ENCODE results near the gene ZNF507. TPM values are rescaled to one million over a fixed set of nuclear protein-coding genes. Genes with fewer than 3 reads are reported as not detected.
A peak's percentile ranks its signal among the peaks of the same experiment; 100 is the strongest.

ZNF507 gene
- total RNA-seq, 1 donor from 2014 or later = 22.4 TPM

DNA sequence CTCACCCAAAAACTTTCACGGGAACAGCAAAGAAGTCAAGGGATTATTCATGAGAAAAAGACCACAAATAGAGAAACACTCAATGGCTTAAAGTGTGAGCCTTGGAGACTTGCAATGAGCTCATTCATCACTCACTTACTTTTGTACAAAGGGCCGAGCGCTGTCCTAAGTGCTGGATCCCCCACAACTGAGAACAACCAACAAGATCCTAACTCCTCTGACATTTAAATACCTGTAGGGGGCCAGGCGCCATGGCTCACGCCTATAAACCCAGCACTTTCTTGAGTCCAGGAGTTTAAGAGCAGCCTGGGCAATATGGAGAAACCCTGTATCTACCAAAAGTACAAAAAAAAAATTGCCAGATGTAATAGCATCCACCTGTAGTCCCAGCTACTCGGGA lies 29.4 kb upstream of the ZNF507 start:
- DNase-seq (ENCODE audit: low spot score) = peak; percentile 56
- H3F3A ChIP-seq (ENCODE audit: low read depth) = no peaks in the 10 kb centered on the region
- no peaks in the 10 kb centered on the region for H3K79me2 ChIP-seq (ENCODE audit: low read depth)
- H3K27me3 ChIP-seq = no peaks in the 10 kb centered on the region
- Mint-ChIP-seq H3K36me3 (no peaks in the 10 kb centered on the region), H3K4me1 (peaks cover 44% of the 10 kb centered on the region), H3K4me3 (no peak overlapping the region), H3K27ac (no peak overlapping the region), H3K27me3 (ENCODE audit: insufficient read depth, low read depth) (peaks cover 7% of the 10 kb centered on the region), H3K9me3 (no peaks in the 10 kb centered on the region)
- H3K9me3 ChIP-seq (ENCODE audit: low read depth) = no peaks in the 10 kb centered on the region
- no peaks in the 10 kb centered on the region for H4K20me1 ChIP-seq (ENCODE audit: low read depth)
- H3K36me3 ChIP-seq = no peaks in the 10 kb centered on the region
- TF ChIP-seq EZH2phosphoT487 (IDR thresholded peaks at IDR 0.05) = no peak
- TF ChIP-seq, protein P1, sequence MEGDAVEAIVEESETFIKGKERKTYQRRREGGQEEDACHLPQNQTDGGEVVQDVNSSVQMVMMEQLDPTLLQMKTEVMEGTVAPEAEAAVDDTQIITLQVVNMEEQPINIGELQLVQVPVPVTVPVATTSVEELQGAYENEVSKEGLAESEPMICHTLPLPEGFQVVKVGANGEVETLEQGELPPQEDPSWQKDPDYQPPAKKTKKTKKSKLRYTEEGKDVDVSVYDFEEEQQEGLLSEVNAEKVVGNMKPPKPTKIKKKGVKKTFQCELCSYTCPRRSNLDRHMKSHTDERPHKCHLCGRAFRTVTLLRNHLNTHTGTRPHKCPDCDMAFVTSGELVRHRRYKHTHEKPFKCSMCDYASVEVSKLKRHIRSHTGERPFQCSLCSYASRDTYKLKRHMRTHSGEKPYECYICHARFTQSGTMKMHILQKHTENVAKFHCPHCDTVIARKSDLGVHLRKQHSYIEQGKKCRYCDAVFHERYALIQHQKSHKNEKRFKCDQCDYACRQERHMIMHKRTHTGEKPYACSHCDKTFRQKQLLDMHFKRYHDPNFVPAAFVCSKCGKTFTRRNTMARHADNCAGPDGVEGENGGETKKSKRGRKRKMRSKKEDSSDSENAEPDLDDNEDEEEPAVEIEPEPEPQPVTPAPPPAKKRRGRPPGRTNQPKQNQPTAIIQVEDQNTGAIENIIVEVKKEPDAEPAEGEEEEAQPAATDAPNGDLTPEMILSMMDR (IDR thresholded peaks at IDR 0.05) = peak; percentile 18
- H3K4me2 ChIP-seq = no peak overlapping the region
- no peak overlapping the region for H3K4me3 ChIP-seq
- H2AFZ ChIP-seq (replicated peaks) = no peak overlapping the region
- H3K27ac ChIP-seq = no peak overlapping the region
- H3K9ac ChIP-seq = no peak overlapping the region
- peaks cover 6% of the 10 kb centered on the region for H3K4me1 ChIP-seq

DNA sequence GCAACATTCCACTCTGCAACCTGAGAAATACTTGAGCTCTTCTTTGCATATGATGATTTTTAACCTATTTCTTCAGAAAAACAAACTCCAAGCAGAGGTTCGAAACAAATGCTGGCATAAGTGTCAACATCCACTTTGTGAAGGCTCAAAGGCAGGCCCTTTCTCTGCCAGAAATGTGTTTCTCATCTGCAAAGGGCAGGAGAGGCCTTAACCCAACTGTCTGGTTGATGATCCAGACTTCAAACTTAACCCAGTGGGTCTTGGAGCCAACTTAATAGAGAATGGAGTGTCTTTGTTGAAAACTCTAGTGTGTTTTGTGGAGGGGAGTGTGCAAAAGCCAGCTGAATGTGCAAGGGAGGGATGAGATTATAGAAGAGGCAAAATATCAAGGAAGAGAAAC lies 28.3 kb upstream of the ZNF507 start:
- H3K27me3 Mint-ChIP-seq (ENCODE audit: insufficient read depth, low read depth) = peaks cover 7% of the 10 kb centered on the region
- TF ChIP-seq EZH2phosphoT487 (IDR thresholded peaks at IDR 0.05) = no peak
- no peak for TF ChIP-seq EZH2 (IDR thresholded peaks at IDR 0.05)
- TF ChIP-seq, protein P1 (IDR thresholded peaks at IDR 0.05) = no peak
- H3K27me3 ChIP-seq = no peaks in the 10 kb centered on the region
- H3F3A ChIP-seq (ENCODE audit: low read depth) = no peaks in the 10 kb centered on the region
- no peak overlapping the region for H3K9ac ChIP-seq
- peaks cover 6% of the 10 kb centered on the region for H3K4me1 ChIP-seq
- no peak for DNase-seq (ENCODE audit: low spot score)
- H3K27ac ChIP-seq = no peak overlapping the region
- H3K9me3 ChIP-seq (ENCODE audit: low read depth) = no peaks in the 10 kb centered on the region
- no peaks in the 10 kb centered on the region for H3K79me2 ChIP-seq (ENCODE audit: low read depth)
- no peaks in the 10 kb centered on the region for H3K36me3 ChIP-seq
- no peak overlapping the region for H3K27ac Mint-ChIP-seq
- no peak overlapping the region for H2AFZ ChIP-seq (replicated peaks)
- H3K36me3 Mint-ChIP-seq = no peaks in the 10 kb centered on the region
- H3K4me1 Mint-ChIP-seq = peaks cover 44% of the 10 kb centered on the region
- H3K4me3 ChIP-seq = no peak overlapping the region
- H4K20me1 ChIP-seq (ENCODE audit: low read depth) = no peaks in the 10 kb centered on the region
- H3K9me3 Mint-ChIP-seq = no peaks in the 10 kb centered on the region
- no peak overlapping the region for H3K4me3 Mint-ChIP-seq
- no peak overlapping the region for H3K4me2 ChIP-seq

DNA sequence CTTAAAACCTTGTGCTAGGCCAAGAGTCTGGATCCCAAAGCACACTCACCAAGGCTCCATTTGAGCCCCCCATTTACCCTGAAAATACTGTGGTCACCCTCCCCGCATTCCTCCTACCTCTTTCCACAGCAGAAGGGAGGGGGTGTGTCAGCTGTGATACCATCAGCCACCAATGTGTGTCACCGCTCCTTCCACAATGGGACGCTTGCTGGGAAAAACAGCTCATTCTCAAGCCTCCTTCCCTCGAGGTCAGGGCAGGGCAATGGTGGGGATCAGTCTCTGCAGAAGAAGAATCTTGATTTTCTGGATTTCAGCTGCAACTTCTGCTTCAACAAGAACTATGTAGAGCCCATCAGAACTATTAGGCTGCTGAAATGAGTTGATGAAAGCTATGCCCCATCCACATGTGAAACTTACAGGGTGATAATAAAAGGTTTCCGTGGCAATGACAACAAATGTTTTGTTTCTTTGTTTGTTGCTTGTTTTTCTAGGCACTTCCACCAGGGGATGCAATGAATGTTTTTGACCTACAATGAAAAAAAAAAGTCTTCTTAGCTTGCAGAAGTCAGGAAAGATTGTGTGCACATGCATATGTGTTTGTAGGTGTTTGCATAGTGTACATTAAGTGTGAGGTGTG lies 26.4 kb upstream of the ZNF507 start:
- Histone ChIP-seq H3K27me3 (no peaks in the 10 kb centered on the region), H3K4me2 (peak overlapping the region; percentile 43), H3K36me3 (no peaks in the 10 kb centered on the region), H3F3A (ENCODE audit: low read depth) (no peaks in the 10 kb centered on the region), H3K9me3 (ENCODE audit: low read depth) (no peaks in the 10 kb centered on the region), H3K27ac (no peak overlapping the region), H2AFZ (replicated peaks) (peak overlapping the region; percentile 68), H3K4me1 (peaks cover 6% of the 10 kb centered on the region), H3K9ac (no peak overlapping the region), H4K20me1 (ENCODE audit: low read depth) (no peaks in the 10 kb centered on the region), H3K4me3 (no peak overlapping the region), H3K79me2 (ENCODE audit: low read depth) (no peaks in the 10 kb centered on the region)
- peak overlapping the region; percentile 92 for H3K27ac Mint-ChIP-seq
- H3K9me3 Mint-ChIP-seq = no peaks in the 10 kb centered on the region
- H3K27me3 Mint-ChIP-seq (ENCODE audit: insufficient read depth, low read depth) = peaks cover 7% of the 10 kb centered on the region
- DNase-seq (ENCODE audit: low spot score) = peak; percentile 76
- peaks cover 30% of the 10 kb centered on the region for H3K4me1 Mint-ChIP-seq
- no peak for TF ChIP-seq EZH2 (IDR thresholded peaks at IDR 0.05)
- TF ChIP-seq, protein P1 (IDR thresholded peaks at IDR 0.05) = peak; percentile 44
- H3K4me3 Mint-ChIP-seq = peak overlapping the region; percentile 9
- no peaks in the 10 kb centered on the region for H3K36me3 Mint-ChIP-seq
